ENCODE measurements around the gene DCLRE1B.

DCLRE1B gene

GRCh38 chr1:113913887-113914664 is 8.9 kb downstream of the DCLRE1B start:
- no peak overlapping the region for H3K4me3 ChIP-seq (ENCODE audit: low read length)
- H3K9ac ChIP-seq (ENCODE audit: low read length): no peak overlapping the region
- no peaks in the 10 kb centered on the region for H3K27me3 ChIP-seq (ENCODE audit: control insufficient read depth, insufficient read depth, low read length)
- no peaks in the 10 kb centered on the region for H3K9me3 ChIP-seq (ENCODE audit: control insufficient read depth, low read length)
- H3K36me3 ChIP-seq (ENCODE audit: control insufficient read depth, insufficient read depth, low read length): peaks cover 4% of the 10 kb centered on the region
- no peaks in the 10 kb centered on the region for H3K4me1 ChIP-seq (ENCODE audit: control insufficient read depth, insufficient read depth, low read length)

GRCh38 chr1:113916974-113917373 is 11.8 kb downstream of the DCLRE1B start:
- H3K4me1 ChIP-seq (ENCODE audit: control insufficient read depth, insufficient read depth, low read length): no peaks in the 10 kb centered on the region
- H3K9me3 ChIP-seq (ENCODE audit: control insufficient read depth, low read length): no peaks in the 10 kb centered on the region
- H3K27me3 ChIP-seq (ENCODE audit: control insufficient read depth, insufficient read depth, low read length): no peaks in the 10 kb centered on the region
- no peak overlapping the region for H3K9ac ChIP-seq (ENCODE audit: low read length)
- no peaks in the 10 kb centered on the region for H3K36me3 ChIP-seq (ENCODE audit: control insufficient read depth, insufficient read depth, low read length)
- H3K4me3 ChIP-seq (ENCODE audit: low read length): no peak overlapping the region

- Histone ChIP-seq H3K4me1 (ENCODE audit: control insufficient read depth, insufficient read depth, low read length) (no peaks in the 10 kb centered on the region), H3K36me3 (ENCODE audit: control insufficient read depth, insufficient read depth, low read length) (no peaks in the 10 kb centered on the region), H3K9ac (ENCODE audit: low read length) (no peak overlapping the region), H3K4me3 (ENCODE audit: low read length) (no peak overlapping the region), H3K27me3 (ENCODE audit: control insufficient read depth, insufficient read depth, low read length) (no peaks in the 10 kb centered on the region), H3K9me3 (ENCODE audit: control insufficient read depth, low read length) (no peaks in the 10 kb centered on the region)
These were observed 12.4 kb downstream of the DCLRE1B start for GRCh38 chr1:113917400-113918082.

DNA sequence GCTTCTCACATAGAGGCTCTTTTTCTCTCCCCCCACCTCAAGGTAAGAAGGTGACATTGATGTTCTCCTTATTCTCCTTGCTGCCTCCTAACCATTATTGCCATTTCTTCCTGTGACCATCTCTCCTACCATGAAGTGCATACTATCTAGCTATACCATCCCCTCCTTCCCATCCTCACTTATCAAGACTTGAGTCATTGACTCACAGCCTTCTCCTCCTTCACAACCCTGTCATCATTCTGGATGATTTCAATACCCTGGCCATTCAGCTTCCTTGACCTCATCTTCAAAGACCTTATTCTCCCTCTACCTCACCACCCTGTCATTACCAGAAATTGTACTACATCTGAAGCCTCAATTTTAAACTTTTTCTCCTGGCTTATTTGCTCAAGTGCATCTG is 13.1 kb downstream of the DCLRE1B start:
- Histone ChIP-seq H3K4me3 (ENCODE audit: low read length) (no peak overlapping the region), H3K9me3 (ENCODE audit: control insufficient read depth, low read length) (no peaks in the 10 kb centered on the region), H3K27me3 (ENCODE audit: control insufficient read depth, insufficient read depth, low read length) (no peaks in the 10 kb centered on the region), H3K36me3 (ENCODE audit: control insufficient read depth, insufficient read depth, low read length) (no peaks in the 10 kb centered on the region), H3K9ac (ENCODE audit: low read length) (no peak overlapping the region), H3K4me1 (ENCODE audit: control insufficient read depth, insufficient read depth, low read length) (no peaks in the 10 kb centered on the region)

- peaks cover 6% of the 10 kb centered on the region for H3K4me1 ChIP-seq (ENCODE audit: control insufficient read depth, insufficient read depth, low read length)
- no peaks in the 10 kb centered on the region for H3K9me3 ChIP-seq (ENCODE audit: control insufficient read depth, low read length)
- no peak overlapping the region for H3K9ac ChIP-seq (ENCODE audit: low read length)
- no peaks in the 10 kb centered on the region for H3K36me3 ChIP-seq (ENCODE audit: control insufficient read depth, insufficient read depth, low read length)
- no peaks in the 10 kb centered on the region for H3K27me3 ChIP-seq (ENCODE audit: control insufficient read depth, insufficient read depth, low read length)
- no peak overlapping the region for H3K4me3 ChIP-seq (ENCODE audit: low read length)
These were observed 17.8 kb downstream of the DCLRE1B start for GRCh38 chr1:113922957-113923356.

DNA sequence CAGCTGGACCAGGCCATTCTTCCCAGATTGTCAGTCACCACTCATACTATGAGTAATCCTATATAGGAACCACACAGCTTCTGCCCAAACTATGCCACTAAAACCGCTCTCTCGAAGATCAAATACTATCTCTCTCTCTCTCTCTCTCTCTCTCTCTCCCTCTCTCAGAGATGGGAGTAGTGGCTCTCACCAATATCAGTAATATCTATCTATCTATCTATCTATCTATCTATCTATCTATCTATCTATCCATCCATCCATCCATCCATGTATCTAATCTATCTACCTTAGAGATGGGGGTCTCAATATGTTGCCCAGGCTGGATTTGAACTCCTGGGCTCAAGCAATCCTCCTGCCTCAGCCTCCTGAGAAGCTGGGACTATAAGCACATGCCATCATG is 19.3 kb downstream of the DCLRE1B start:
- H3K9me3 ChIP-seq (ENCODE audit: control insufficient read depth, low read length): no peaks in the 10 kb centered on the region
- H3K4me1 ChIP-seq (ENCODE audit: control insufficient read depth, insufficient read depth, low read length): peaks cover 6% of the 10 kb centered on the region
- H3K4me3 ChIP-seq (ENCODE audit: low read length): no peak overlapping the region
- no peaks in the 10 kb centered on the region for H3K36me3 ChIP-seq (ENCODE audit: control insufficient read depth, insufficient read depth, low read length)
- H3K9ac ChIP-seq (ENCODE audit: low read length): no peak overlapping the region
- H3K27me3 ChIP-seq (ENCODE audit: control insufficient read depth, insufficient read depth, low read length): no peaks in the 10 kb centered on the region

GRCh38 chr1:113928187-113928930 is 23.2 kb downstream of the DCLRE1B start:
- no peaks in the 10 kb centered on the region for H3K27me3 ChIP-seq (ENCODE audit: control insufficient read depth, insufficient read depth, low read length)
- H3K4me1 ChIP-seq (ENCODE audit: control insufficient read depth, insufficient read depth, low read length): peaks cover 16% of the 10 kb centered on the region
- no peaks in the 10 kb centered on the region for H3K36me3 ChIP-seq (ENCODE audit: control insufficient read depth, insufficient read depth, low read length)
- H3K9ac ChIP-seq (ENCODE audit: low read length): peak overlapping the region; percentile 97
- peak overlapping the region; percentile 81 for H3K4me3 ChIP-seq (ENCODE audit: low read length)
- H3K9me3 ChIP-seq (ENCODE audit: control insufficient read depth, low read length): no peaks in the 10 kb centered on the region

- Histone ChIP-seq H3K4me3 (ENCODE audit: low read length) (peak within 1 kb of the TSS; percentile 81), H3K36me3 (ENCODE audit: control insufficient read depth, insufficient read depth, low read length) (no peaks in the 10 kb centered on the region), H3K9me3 (ENCODE audit: control insufficient read depth, low read length) (no peaks in the 10 kb centered on the region), H3K4me1 (ENCODE audit: control insufficient read depth, insufficient read depth, low read length) (peaks cover 19% of the 10 kb centered on the region), H3K27me3 (ENCODE audit: control insufficient read depth, insufficient read depth, low read length) (no peaks in the 10 kb centered on the region), H3K9ac (ENCODE audit: low read length) (peak within 1 kb of the TSS; percentile 97)
These were observed 24.0 kb downstream of the DCLRE1B start, which contains the start of gene HIPK1 for GRCh38 chr1:113928941-113929749. HIPK1 (plus strand) TSS chr1:113929324.

DNA sequence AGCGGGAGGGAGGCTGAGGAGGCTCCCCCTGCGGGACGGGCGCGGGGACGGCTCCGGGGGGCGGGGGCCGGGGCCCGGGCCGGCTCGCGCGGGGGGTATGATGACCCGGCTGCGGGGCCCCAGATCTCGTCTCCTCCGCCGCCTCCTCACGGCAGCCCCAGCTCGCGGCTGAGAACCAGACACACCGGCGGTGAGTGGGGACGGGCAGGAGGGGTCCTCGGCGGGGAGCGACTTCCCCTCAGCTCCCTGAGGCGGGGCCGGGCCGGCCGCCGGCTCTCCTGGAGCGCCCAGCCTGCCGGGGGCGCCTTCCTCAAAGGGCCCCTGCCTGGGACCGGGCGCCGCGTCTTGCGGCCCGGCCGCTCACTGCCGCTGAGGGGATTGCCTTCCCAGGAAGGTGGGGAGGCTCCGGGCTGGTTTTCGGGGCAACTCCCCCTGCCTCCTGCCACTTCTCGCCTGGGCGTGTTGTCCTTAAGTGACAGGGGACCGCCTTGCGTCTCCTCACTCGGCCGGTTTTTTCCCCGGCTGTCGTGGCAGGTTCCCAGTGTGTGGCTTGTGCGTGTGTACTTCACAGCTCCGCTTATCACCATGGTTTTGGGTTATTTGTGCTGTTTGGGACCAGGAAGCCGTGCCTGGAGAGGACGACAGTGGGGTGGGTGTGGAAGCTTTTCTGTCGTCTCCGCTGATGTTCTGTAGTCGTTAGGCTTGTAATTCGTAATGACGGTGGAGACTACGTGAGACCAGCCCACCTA is 24.8 kb downstream of the DCLRE1B start:
- peak overlapping the region; percentile 97 for H3K9ac ChIP-seq (ENCODE audit: low read length)
- H3K4me1 ChIP-seq (ENCODE audit: control insufficient read depth, insufficient read depth, low read length): peaks cover 22% of the 10 kb centered on the region
- H3K36me3 ChIP-seq (ENCODE audit: control insufficient read depth, insufficient read depth, low read length): no peaks in the 10 kb centered on the region
- H3K9me3 ChIP-seq (ENCODE audit: control insufficient read depth, low read length): no peaks in the 10 kb centered on the region
- H3K27me3 ChIP-seq (ENCODE audit: control insufficient read depth, insufficient read depth, low read length): no peaks in the 10 kb centered on the region
- peak overlapping the region; percentile 81 for H3K4me3 ChIP-seq (ENCODE audit: low read length)

DNA sequence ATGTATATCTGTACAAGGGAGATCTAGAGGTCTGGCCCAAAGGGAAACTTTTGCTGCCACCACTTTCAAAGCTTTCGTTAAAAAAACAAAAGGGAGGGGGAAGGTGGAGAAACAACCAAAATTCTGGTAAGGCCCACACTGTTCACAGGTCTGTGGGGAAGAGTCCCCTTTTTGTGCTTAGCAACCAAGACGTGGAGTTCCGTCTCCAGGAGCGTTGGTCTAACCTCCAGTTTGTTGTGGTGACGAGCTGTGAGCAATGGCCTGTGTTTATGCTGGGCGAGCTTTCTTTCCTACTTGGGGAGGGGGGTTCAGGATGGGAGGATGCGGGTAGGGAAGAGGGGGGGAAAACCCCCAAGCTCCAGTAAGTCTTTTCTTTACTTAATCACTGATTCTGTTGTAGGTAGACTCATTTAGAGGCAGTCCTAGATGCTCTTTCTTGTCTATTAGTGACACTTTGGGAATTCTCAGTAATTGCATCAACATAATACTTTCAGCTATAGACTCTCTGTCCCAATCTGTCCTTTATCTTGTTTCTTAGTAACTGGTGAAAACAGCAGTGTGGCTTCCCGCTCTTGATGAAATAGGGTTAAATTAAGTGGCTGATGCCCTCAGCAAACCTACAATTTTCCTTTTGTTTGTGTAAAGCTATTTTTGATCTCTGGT is 25.5 kb downstream of the DCLRE1B start:
- Histone ChIP-seq H3K4me3 (ENCODE audit: low read length) (peak overlapping the region; percentile 48), H3K36me3 (ENCODE audit: control insufficient read depth, insufficient read depth, low read length) (no peaks in the 10 kb centered on the region), H3K27me3 (ENCODE audit: control insufficient read depth, insufficient read depth, low read length) (no peaks in the 10 kb centered on the region), H3K9ac (ENCODE audit: low read length) (peak overlapping the region; percentile 97), H3K9me3 (ENCODE audit: control insufficient read depth, low read length) (no peaks in the 10 kb centered on the region), H3K4me1 (ENCODE audit: control insufficient read depth, insufficient read depth, low read length) (peaks cover 22% of the 10 kb centered on the region)

DNA sequence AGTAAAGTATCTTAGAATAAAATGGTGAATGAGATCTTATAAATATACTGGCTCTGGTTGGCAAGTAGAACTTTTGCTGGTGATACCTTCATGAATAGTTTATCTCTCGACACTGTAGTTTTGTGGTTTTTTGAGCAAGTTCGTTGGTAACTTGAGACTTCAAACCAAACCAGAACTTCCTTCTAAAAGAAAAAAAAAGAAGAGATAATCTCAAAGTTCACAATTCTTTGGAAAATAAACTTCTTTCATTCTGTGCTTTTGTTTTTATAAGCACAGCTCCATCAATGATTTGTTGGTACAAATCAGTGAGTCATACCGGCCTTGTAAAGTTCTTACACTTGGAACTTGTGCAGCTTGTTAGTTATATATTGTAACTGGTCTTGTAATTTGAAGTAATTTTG is 26.3 kb downstream of the DCLRE1B start:
- no peaks in the 10 kb centered on the region for H3K36me3 ChIP-seq (ENCODE audit: control insufficient read depth, insufficient read depth, low read length)
- no peak overlapping the region for H3K4me3 ChIP-seq (ENCODE audit: low read length)
- H3K9ac ChIP-seq (ENCODE audit: low read length): no peak overlapping the region
- no peaks in the 10 kb centered on the region for H3K9me3 ChIP-seq (ENCODE audit: control insufficient read depth, low read length)
- peaks cover 22% of the 10 kb centered on the region for H3K4me1 ChIP-seq (ENCODE audit: control insufficient read depth, insufficient read depth, low read length)
- no peaks in the 10 kb centered on the region for H3K27me3 ChIP-seq (ENCODE audit: control insufficient read depth, insufficient read depth, low read length)

All from mucosa of stomach (tissue), 1 donor.